ENCODE results near the gene PTHLH.

DNA sequence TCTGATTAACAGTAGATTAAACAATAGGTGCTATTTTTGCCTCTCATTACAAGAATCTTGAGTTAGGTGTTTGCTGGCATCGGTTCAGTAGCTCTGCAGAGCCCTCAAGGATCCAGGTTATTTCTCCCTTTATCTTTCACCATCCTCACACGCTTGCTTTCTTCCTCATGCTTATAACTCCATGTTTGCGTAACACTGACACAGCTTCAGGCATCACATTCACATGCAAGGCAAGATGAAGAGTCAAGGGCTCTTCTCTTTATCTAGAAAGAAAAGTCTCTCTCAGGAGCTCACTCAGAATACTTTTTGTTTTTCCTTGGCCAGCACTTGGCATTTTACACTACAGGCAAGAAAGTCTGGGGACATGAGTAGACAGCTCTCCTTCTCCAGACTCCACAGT lies 24.2 kb upstream of the PTHLH start:
- TF ChIP-seq CTCF (conservative IDR thresholded peaks at IDR 0.05), result no peak
- no peak for TF ChIP-seq ZFX (IDR thresholded peaks at IDR 0.05)

Data from C4-2B (cell line).